ENCODE measurements around the gene FNDC3A.
"Not testable (repeated sequence)": the region's sequence is repeated elsewhere in the genome, so short reads cannot be mapped to it uniquely, and the experiment has no call there.

The FNDC3A gene

GRCh38 chr13:49044008-49044407 is 68.3 kb downstream of the FNDC3A start:
- DNase-seq: no peak

DNA sequence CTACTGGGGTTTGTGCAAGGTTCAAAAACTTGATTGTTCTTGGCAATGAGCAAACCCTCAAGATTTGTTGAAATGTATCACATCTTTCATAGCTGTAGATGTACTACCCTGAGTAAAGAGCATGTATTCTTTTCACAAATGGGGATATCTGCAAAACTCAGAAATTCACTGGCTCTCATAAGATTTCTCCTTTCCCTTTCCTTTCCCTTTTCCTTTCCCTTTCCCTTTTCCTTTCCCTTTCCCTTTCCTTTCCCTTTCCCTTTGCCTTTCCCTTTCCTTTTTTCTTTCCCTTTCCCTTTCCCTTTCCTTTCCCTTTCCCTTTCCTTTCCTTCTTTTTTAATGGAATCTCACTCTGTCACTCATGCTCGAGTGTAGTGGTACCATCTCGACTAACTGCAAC is 69.1 kb downstream of the FNDC3A start:
- no peak for DNase-seq

DNA sequence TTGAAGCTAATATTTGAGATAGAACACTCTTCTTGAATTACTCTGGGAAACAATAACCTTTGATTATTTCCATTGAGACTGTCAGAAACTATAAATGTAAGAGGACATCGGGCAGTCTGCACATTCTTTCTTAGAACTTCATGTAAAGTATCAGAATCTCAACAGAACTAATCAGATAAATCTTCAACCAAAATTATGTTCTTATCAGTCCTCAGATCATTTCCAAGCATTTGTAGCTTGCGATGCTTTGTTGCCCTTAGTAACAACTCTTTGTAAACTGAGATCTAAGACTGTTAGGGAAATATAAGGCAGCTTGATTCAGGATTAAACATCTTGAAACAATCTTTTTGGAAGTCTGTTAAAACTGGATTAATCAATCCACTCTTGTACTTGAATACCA is 70.3 kb downstream of the FNDC3A start:
- no peak for DNase-seq

- no peak for DNase-seq
These were observed 70.8 kb downstream of the FNDC3A start for GRCh38 chr13:49046519-49046918.

- DNase-seq: no peak
These were observed 77.1 kb downstream of the FNDC3A start for GRCh38 chr13:49052813-49053212.

DNA sequence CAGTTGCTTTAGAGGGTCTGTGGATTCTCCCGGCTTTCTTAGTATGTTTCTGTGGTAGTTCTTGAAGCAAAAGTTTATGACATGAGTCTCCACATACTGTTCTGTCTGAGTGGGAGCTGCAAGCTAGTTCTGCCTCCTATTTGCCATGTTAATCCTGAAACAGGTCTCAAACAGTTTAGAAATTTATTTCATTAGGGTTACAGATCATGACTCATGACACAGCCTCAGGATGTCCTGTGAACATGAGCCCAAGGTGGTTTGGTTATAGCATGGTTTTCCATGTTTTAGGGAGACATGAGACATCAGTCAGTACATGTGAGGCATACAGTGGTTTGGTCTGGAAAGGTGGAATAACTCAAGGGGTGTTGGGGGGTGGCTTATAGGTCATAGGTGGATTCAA is 77.5 kb downstream of the FNDC3A start:
- DNase-seq: no peak

GRCh38 chr13:49053906-49054305 is 78.2 kb downstream of the FNDC3A start:
- DNase-seq: no peak

DNA sequence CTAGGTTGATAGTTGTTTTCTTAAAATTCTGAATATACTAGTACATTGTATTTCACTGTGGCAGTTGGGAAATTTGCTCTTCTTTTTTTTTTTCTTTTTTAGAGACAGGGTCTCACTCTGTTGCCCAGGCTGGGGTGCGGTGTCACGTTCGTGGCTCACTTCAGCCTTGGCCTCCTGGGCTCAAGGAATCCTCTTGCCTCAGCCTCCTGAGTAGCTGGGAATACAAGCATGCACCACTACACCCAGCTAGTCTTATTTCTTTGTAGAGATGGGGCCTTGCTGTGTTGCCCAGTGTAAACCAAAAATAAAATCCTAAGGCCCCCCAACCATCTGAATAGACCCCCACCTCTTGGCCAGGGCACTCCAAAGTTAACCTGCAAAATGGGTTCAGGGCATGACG is 79.3 kb downstream of the FNDC3A start:
- DNase-seq: no peak

GRCh38 chr13:49057176-49057575 is 81.5 kb downstream of the FNDC3A start:
- no peak for DNase-seq

DNA sequence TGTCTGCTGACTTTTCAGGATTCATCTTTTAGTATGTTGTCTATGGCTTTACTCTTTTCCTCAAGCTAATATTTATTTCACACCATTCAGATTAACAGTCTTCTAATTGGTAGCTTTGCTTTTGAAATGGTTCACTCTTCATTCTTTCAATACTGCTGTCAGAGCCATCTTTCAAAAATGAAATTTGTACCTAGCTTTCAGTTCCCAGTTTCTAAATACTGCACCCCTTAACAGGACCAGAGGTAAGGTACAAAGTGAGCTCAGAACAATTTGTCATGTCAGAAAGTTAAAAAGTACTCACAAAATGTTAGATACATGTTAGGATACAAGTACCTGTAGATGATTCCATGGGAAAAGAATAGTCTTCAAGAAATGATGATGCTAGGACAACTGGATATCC is 83.0 kb downstream of the FNDC3A start:
- no peak for DNase-seq

GRCh38 chr13:49060678-49061387 is 85.1 kb downstream of the FNDC3A start:
- DNase-seq: no peak

- not testable (repeated sequence) for DNase-seq
These were observed 85.7 kb downstream of the FNDC3A start for GRCh38 chr13:49061388-49061752.

DNA sequence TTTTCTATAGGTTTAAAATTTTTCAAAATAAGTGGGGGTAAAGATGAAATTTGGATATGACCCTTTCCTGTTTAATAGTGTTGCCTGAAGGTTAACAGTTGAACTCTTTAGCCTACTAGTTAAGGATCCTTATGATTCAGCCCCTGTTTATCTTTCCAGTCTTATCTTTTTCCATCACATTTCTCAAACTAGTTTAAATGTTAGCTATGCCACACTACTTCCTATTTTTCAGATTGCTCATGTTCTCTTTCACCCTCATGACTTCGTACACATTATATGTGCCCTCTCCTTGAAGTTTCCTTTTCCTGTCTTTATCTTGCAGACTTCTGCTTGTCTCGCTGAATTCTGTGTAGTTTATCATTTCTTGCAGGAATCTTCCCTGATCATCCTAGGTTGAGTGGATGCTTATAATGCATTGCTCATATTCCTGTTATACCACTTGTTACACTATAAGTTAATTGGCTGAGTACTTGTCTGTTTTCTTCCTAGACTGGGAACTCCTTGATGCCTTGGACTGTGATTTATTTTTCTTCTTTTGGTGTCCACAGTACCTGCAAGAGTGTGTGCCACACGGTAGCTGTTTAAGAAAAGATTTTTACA is 86.7 kb downstream of the FNDC3A start:
- DNase-seq: no peak

- no peak for DNase-seq
These were observed 87.3 kb downstream of the FNDC3A start for GRCh38 chr13:49063011-49063410.

DNA sequence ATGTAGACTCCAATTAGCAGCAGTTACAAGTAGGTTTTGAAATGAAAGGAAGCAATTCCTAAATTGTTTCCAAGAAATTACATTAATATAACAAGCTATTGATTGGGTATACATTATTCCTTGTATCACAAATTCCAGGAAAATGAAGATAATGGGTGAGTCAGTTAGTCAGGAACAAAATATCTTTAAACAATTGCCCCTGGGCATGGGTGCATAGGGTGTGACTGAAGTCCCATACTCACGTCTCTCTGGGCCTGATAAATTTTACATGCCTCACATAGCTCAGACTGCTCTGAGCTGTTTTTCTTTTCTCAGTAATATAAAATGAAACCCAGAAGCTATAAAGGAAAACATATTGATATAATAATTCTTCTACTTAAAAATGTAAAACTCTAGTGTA is 87.8 kb downstream of the FNDC3A start:
- no peak for DNase-seq

DNA sequence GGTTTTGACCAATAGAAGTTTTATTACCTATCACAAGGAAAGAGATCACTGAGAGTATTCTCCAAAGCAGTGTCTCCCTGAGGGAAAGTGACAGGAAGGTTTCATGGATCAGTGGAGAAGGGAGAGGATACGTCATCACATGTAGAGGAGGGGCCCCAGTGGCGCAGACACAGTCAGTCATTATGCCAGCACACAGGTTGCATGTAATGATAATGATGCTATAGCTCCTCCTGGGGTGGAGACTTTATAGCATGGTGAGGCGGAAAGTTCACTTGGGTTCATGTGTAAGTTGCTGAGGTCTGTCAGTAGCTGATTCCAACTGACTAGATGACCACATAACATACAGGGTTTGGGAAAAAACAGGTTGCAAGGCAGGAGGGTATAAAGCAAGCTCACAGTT is 88.8 kb downstream of the FNDC3A start:
- no peak for DNase-seq

GRCh38 chr13:49066856-49067255 is 91.1 kb downstream of the FNDC3A start:
- no peak for DNase-seq

- DNase-seq: not testable (repeated sequence)
These were observed 92.8 kb downstream of the FNDC3A start for GRCh38 chr13:49068498-49068897.

DNA sequence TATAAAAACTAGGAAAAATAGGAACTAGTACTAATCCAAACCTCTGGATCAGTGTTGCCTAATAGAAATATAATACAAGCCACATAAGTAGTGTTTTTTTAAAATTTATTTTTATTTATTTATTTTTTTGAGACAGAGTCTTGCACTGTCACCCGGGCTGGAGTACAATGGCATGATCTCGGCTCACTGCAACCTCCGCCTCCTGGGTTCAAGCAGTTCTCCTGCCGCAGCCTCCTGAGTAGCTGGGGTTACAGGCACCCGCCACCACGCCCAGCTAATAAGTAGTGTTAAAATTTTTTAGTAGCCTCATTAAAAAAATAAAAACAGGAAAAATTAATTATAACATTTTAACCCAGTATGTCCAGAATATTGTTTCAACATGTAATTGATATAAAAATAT is 94.3 kb downstream of the FNDC3A start:
- not testable (repeated sequence) for DNase-seq

DNA sequence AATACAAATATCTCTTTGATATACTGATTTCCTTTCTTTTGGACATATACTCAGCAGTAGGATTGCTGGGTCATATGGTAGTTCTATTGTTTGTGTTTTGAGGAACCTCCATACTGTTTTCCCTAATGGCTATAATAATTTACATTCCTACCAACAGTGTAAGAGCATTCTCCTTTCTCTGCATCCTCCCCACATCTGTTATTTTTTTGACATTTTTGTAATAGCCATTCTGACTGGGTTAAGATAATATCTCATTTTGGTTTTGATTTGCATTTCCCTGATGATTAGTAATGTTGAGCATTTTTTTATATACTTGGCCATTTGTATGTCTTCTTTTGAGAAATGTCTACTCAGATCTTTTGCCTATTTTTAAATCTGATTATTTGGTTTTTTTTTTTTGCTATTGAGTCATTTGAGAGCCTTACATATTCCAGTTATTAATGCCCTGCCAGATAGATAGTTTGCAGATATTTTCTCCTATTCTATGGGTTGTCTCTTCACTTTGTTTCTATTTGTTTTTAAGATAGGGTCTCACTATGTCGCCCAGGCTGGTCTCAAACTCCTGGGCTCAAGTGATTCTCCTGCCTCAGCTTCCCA is 95.7 kb downstream of the FNDC3A start:
- DNase-seq: no peak

DNA sequence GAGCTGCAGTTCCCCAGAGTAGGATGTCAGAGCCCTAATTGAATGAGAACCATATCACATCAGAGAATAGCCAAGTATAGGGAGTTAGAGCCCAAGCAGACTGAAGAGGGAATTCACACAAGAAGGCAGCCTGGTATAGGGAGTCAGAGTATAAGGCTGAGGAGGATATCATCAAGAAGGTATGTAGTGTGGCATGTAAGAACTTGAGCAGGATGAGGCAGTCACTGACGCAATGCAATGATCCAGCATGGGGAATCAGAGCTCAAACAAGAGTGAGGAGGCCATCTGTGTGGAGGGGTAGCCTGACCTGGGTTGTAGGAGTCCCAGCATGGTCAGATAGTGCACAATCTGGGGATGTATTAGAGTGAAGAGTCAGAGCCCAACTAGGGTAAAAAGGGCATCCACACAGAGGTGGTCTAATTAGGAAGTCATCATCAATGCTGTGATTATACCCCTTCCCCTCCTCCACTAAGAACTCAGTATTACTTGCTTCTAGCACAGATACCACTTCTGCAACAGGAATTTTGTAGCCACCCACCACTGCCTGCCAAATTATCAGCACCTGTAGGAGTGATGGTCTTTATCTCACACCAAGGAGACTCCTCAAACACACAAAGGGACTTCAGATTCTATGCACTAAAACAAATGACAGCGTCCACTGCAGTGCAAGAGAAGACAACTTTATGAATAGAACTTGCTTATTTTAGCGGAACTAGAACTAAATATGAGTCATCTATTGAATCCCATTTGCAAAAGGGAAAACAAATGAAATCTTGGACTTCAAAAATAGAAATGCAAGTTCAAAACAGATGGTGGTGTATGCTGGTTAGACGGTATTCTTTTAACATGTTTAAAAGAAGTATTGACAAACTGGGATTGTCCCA is 107.2 kb downstream of the FNDC3A start:
- DNase-seq: no peak

DNA sequence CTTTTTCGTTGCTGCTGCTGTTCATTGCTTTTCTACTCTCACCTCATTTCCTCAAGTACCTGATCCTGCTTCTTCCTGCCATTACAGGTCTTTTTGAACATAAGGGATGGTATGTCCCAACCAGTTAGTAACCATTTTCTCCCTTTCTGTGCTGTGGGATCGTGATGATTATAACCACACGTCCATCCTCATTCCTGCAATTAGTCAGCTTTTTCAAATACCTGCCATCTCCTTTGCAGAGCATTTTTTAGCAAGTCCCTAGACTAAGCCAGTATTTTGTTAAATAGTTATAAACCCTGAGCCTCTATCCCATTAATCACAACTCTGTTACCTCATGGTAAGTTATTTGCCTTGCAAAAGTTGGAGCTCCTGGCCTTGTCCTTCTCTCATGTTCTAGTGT is 109.2 kb downstream of the FNDC3A start:
- DNase-seq: no peak

DNA sequence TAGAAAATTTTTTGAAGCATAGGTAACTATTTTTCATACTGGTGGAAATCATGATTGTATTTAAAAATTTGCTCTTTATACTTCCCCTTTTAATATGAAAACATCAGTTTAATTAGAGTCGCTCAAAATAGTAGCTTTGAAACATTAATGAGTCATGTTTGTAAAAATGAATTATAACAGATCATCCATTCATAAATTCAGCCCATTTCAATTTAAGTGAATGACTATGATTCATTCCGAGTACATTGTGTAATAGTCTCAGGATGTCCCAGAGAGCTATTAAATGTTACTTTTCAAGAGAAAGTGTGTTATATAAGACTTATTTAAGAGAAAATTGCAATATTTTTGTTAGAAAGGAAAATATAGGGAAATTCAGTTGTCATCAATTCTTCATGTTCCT is 111.0 kb downstream of the FNDC3A start:
- no peak for DNase-seq

DNA sequence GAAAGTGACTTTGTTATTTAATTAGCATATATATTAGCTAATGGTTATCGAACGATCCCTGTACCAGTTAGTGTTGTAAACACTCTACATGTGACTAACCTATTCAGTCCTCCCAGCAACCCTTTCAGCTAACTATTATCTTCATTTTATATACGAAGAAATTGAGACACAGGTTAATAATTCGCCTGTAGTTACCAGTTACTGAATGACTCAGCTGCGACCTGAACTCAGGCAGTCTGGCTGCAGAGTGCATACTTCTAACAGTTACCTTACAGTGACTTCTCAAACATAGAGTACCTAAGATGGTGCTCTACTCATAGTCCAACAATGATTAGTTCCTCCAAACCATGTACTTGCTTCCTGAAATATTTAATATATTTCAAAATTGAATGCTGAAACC is 117.7 kb downstream of the FNDC3A start:
- DNase-seq: no peak

Data from NCI-H1105 treated with DMSO at 0.1 percent for 48 hours (cell line).